Pons (tissue), 1 donor: ENCODE data around the gene PXDN.
"Not testable (repeated sequence)": the region's sequence is repeated elsewhere in the genome, so short reads cannot be mapped to it uniquely, and the experiment has no call there.

ENCODE experiments used
- DNase-seq: peaks from one replicate; pipeline ENCODE4 v3.0.0-alpha.2; 2016; ENCODE audit warnings: low spot score

Gene PXDN

DNA sequence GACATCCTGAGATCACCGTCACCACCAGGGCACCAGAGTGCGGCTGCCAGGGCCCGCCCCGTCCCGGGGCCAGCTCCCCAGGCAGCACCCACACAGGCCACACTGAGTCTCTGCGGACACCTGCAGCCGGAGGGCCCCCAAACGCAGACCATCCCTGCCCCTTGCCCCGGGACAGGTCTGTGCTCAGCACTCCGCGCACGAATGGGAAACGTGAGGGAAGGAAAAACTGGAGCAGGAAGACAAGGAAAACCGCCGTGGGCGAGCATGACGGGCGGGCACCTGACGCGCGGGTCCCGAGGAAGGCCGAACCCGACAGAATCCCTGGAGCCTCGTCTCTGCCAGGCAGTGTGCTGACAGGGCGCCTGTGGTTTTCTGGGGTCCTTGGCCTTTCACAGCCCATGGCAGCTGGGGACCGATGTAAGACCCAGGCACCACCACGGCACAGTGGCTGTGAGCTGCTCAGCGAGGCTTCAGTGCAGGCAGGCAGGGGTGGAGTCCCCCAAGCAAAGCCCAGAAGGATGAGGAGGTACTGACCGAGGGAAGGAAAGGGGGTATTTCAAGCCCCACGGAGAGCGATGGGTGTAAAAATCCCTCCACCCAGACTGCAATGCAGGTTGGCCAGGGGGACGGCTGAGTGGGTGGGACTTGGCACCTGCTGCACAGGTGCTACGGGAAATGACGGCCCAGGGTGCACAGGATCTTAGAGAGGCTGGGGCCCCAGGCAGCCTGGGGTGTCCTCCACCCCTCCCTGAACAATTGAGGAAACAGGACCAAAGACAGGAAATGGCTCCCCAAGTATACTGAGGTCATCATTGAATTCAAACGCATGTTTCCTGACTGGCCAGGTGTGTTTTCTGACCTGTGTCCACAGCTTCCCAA, 59.0 kb downstream of the PXDN start:
- DNase-seq = no peak

DNA sequence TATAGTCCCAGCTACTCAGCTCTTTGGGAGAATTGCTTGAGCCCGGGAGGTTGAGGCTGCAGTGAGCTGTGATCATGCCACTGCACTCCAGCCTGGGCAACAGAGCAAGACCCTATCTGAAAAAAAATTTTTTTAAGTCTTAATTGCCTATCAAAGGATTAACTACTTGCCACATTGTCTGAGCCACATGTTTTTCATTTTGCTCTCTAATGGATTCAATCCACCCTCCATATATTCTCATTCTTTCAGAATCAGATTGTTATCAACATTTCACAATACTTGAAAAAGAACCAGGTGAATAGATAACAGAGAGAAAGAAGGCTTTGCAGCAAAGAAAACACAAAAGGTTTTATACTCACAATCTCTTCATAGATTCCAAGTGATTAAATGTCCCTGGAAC, 61.0 kb downstream of the PXDN start:
- DNase-seq = no peak

- DNase-seq = no peak
Observed at GRCh38 chr2:1682181-1682440, 62.2 kb downstream of the PXDN start.

- DNase-seq = no peak
Observed at GRCh38 chr2:1681323-1682180, 62.8 kb downstream of the PXDN start.

DNA sequence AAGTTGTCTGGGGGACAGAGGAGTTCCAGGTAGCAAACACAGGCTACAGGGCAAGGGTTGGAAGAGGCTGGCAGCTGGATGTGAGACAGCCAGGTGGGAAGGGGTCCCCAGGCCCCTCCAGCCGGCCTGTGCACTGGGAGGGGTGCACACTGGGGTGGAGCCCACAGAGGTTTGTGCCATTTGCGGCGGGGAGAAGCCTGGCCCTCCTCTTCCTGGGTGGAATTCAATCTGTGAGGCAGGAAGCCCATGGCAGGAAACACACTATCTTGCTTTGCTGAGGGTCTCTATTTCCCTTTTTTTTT, 63.3 kb downstream of the PXDN start:
- no peak for DNase-seq

DNA sequence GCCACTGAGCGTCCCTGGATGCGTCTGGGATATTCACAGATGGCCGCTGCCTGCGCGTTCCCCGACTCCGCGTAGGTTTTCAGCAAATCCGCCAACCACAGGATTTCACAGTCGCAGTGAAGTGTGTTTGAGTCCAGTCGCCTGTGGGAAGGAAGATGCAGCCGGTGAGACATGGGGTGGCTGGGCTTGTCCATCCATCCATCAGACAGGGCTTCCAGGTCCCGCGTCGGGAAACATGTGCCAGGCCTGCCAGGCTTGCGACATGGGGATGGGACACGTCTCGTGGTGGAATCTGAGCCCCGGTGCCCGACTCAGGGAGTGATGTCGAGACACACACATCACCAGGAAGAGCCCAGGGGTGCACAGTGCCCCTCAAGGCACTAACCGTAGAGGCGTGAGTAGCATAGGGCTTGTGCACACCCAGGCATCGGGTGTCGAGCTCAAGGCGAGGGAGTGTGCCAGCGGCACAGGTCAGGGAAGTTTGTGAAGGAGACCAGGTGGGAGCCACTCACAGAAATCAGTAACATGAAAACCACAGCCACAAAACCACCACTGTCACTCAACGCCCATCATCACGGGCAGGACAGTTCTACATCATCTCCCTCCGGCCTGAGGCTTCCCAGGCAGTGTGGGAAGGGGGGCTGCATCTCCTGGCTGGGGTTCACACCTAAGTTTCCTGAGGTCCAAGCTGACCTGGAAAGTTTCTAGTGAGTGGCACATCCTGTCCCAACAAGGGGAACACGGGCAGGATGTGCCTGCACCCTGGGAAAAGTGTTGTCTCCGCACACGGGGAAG, 63.9 kb downstream of the PXDN start:
- no peak for DNase-seq

GRCh38 chr2:1679488-1680039, 64.8 kb downstream of the PXDN start:
- not testable (repeated sequence) for DNase-seq

DNA sequence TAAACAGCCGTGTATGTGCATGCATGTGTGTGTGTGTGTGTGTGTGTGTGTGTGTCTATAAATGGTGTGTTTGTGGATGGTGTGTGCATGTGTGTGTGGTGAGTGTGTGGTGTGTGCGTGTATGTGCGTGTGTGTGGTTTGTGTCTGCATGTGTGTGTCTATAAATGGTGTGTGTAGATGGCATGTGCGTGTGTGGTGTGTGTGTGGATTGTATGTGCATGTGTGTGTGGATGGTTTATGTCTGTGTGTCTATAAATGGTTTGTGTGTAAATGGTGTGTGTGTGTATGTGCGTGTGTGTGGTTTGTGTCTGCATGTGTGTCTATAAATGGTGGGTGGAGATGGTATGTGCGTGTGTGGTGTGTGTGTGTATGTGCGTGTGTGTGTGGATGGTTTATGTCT, 65.2 kb downstream of the PXDN start:
- DNase-seq = not testable (repeated sequence)

- no peak for DNase-seq
Observed at GRCh38 chr2:1678609-1679008, 65.7 kb downstream of the PXDN start.

GRCh38 chr2:1677821-1678165, 66.5 kb downstream of the PXDN start:
- DNase-seq = no peak

- DNase-seq = no peak
Observed at GRCh38 chr2:1676913-1677820, 67.1 kb downstream of the PXDN start.

DNA sequence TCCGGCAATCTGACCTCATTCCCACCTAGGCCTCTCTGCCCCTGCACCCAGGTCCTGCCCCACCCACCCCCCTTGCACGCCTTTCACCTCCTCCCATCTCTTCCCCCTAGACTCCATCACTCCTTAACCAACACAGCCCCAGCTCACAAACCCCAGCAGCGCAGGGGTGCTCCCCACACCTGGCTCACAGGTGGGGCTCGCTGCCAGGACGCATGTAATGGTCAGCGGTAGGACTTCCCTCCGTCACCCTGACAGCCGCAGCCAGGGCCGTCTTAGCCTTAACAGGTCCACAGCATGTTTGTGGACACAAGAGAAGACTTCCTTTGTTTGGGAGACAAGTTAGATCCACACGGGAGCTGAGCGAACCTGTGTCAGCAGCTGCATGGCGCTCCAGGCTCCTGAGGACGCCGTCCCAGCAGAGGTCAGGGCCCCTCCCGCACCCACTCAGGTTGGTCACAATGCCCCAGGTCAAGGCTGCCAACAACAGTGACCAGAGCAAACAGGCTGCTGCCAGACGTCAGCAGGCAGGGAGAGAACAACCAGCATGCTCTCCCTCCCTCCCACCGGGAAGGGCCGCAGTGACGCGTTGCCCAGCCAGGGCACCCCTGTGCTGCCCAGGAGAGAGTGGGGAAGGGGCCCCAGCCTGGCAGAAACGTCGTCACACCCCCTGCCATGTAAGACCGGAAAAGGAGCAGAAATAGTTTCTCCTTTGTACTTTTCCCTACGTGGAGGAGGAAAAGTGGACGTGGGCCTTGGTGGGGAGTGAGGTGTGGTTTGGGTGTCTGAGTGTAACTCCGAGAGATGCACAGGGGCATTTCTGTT, 68.0 kb downstream of the PXDN start:
- no peak for DNase-seq

- peak; percentile 80 for DNase-seq
Observed at GRCh38 chr2:1675633-1676032, 68.7 kb downstream of the PXDN start.

DNA sequence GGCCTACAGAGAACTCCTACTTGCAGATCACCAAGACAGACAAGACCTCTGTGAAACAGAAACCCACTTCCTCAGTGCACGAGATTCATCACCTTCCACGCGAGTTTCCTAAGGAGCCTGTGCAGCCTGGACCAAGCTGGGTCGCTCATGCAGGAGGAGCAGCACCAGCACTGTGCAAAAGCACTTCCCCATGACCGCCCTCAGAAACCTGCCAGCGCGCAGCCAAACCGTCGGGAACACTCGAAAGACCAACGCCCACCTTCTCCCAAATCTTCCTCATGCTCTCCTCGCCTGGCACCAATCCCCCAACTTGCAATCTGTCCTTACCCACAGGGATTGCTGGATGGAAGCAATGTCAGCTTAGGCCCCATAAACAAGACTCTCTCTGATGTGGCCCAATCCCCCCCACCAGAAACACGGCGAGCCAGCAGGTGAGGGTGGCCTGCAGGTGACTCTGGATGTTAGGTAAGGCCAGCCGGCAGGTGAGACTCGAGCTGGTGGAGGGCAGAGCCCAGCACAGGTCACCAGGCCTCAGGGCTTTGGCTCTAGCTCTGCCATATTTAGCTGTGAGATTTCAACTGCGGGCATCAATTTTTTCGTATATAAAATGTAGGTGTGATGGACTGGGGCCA, 69.4 kb downstream of the PXDN start:
- DNase-seq = no peak

- no peak for DNase-seq
Observed at GRCh38 chr2:1674276-1674675, 70.0 kb downstream of the PXDN start.

- no peak for DNase-seq
Observed at GRCh38 chr2:1673160-1673944, 71.0 kb downstream of the PXDN start.

- no peak for DNase-seq
Observed at GRCh38 chr2:1672738-1673137, 71.6 kb downstream of the PXDN start.

DNA sequence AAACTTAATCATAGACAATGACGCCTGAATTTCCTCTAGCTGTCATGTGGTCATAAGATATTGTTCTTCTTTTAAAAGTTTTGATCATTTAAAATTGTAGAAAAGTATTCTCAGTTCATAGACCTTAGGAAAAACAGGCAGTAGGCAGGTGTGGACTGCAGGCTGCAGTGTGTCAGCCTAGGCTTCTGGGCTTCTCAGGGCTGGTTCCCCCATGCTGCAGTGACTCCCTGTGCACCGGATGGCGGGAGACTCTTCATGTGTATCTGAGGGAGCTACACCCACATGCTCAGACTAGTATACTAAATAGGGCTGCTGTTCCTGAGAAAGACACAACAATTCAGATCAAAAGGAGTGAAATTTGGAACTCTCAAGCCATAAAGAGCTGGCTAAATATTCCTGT, 72.4 kb downstream of the PXDN start:
- DNase-seq = no peak

- no peak for DNase-seq
Observed at GRCh38 chr2:1670636-1671035, 73.7 kb downstream of the PXDN start.
